H54 (cell line): Measurements from ENCODE around the gene BBS9.

ENCODE experiments used
- DNase-seq: peaks from one replicate; pipeline ENCODE4 v3.0.0; 2011; ENCODE audit warnings: low spot score, mixed read lengths; ENCODE audit not compliant: insufficient read length
- FAIRE-seq: peaks from 3 replicates; lab custom pipeline; 2011; peaks lifted over from hg19 to GRCh38; lab: Jason Lieb, UNC
- POLR2A ChIP-seq: IDR thresholded peaks from 2 replicates; pipeline ENCODE4 v1.6.1; 2011; ENCODE audit warnings: low read depth, mild to moderate bottlenecking, low read length

The BBS9 gene

GRCh38 chr7:33411020-33411419 is 281.7 kb downstream of the BBS9 start:
- DNase-seq = no peak
- TF ChIP-seq POLR2A = no peak
- FAIRE-seq = no peak

- no peak for FAIRE-seq
- TF ChIP-seq POLR2A = no peak
- no peak for DNase-seq
These were observed 283.0 kb downstream of the BBS9 start for GRCh38 chr7:33412331-33412730.

- DNase-seq (peak; percentile 69), FAIRE-seq (peak; percentile 99)
- no peak for TF ChIP-seq POLR2A
These were observed 288.9 kb downstream of the BBS9 start for GRCh38 chr7:33418251-33418701.

- TF ChIP-seq POLR2A = no peak
- no peak for FAIRE-seq
- DNase-seq = no peak
These were observed 291.1 kb downstream of the BBS9 start for GRCh38 chr7:33420311-33420940.

- no peak for TF ChIP-seq POLR2A
- no peak for FAIRE-seq
These were observed 292.1 kb downstream of the BBS9 start for GRCh38 chr7:33421429-33421828.

GRCh38 chr7:33422141-33422540 is 292.8 kb downstream of the BBS9 start:
- no peak for TF ChIP-seq POLR2A
- DNase-seq = no peak
- peak; percentile 11 for FAIRE-seq

More at GRCh38 chr7:33421429-33421828, 292.1 kb downstream of the BBS9 start:
- DNase-seq = no peak

GRCh38 chr7:33422825-33423645 is 293.7 kb downstream of the BBS9 start:
- no peak for FAIRE-seq
- no peak for DNase-seq
- no peak for TF ChIP-seq POLR2A

GRCh38 chr7:33423646-33424020 is 294.3 kb downstream of the BBS9 start:
- FAIRE-seq (peak; percentile 92), DNase-seq (no peak)
- no peak for TF ChIP-seq POLR2A

- no peak for TF ChIP-seq POLR2A
- no peak for FAIRE-seq
- DNase-seq = no peak
These were observed 296.0 kb downstream of the BBS9 start for GRCh38 chr7:33425395-33425794.

GRCh38 chr7:33425929-33426678 is 296.7 kb downstream of the BBS9 start:
- TF ChIP-seq POLR2A = no peak
- FAIRE-seq = peak; percentile 50
- no peak for DNase-seq

- FAIRE-seq (peak; percentile 27), DNase-seq (no peak)
- no peak for TF ChIP-seq POLR2A
These were observed 299.1 kb downstream of the BBS9 start for GRCh38 chr7:33428415-33428814.

GRCh38 chr7:33431543-33431942 is 302.2 kb downstream of the BBS9 start:
- FAIRE-seq = no peak
- no peak for DNase-seq
- TF ChIP-seq POLR2A = no peak

GRCh38 chr7:33432821-33433220 is 303.5 kb downstream of the BBS9 start:
- no peak for DNase-seq
- no peak for TF ChIP-seq POLR2A
- FAIRE-seq = peak; percentile 84

- DNase-seq (no peak), FAIRE-seq (peak; percentile 38)
- TF ChIP-seq POLR2A = no peak
These were observed 304.0 kb downstream of the BBS9 start for GRCh38 chr7:33433357-33433756.

GRCh38 chr7:33444511-33444910 is 315.1 kb downstream of the BBS9 start:
- no peak for TF ChIP-seq POLR2A
- DNase-seq (no peak), FAIRE-seq (no peak)
